Muscle of leg (tissue), 11 donors: ENCODE data around the gene ENTPD1. TPM values are rescaled to one million over a fixed set of nuclear protein-coding genes. Genes with fewer than 3 reads are reported as not detected.
"Not testable (repeated sequence)": the region's sequence is repeated elsewhere in the genome, so short reads cannot be mapped to it uniquely, and the experiment has no call there.

Experiments
- DNase-seq: peaks from one replicate; pipeline ENCODE4 v3.0.0; 2013
- H3K27ac ChIP-seq: one replicate; pipeline ENCODE4 v1.5.1; 2013; ENCODE audit warnings: mild to moderate bottlenecking, low read length, control low read depth
- H3K27me3 ChIP-seq: one replicate; pipeline ENCODE4 v1.6.1; 2013; ENCODE audit warnings: low read length; ENCODE audit not compliant: control insufficient read depth, insufficient read depth
- H3K36me3 ChIP-seq: one replicate; pipeline ENCODE4 v1.6.1; 2013; ENCODE audit warnings: low read length; ENCODE audit not compliant: control insufficient read depth, insufficient read depth
- H3K4me1 ChIP-seq: one replicate; pipeline ENCODE4 v1.6.1; 2013; ENCODE audit warnings: low read length; ENCODE audit not compliant: control insufficient read depth, insufficient read depth
- H3K4me3 ChIP-seq: one replicate; pipeline ENCODE4 v1.5.1; 2013; ENCODE audit warnings: low read length, control low read depth
- H3K9me3 ChIP-seq: replicated peaks from 2 replicates; pipeline ENCODE4 v1.6.1; 2013; ENCODE audit warnings: low read depth, low read length; ENCODE audit not compliant: control insufficient read depth
- WGBS: methylation state at CpG from one replicate; pipeline ENCODE4 v1.1.5; 2013; ENCODE audit warnings: missing lambda C conversion rate; ENCODE audit not compliant: insufficient coverage; 5-methylcytosine and 5-hydroxymethylcytosine counted together
- polyA plus RNA-seq, 8 donors: library from polyadenylated mRNA; unstranded; fragments of 120-200 nt; gene quantifications; one replicate each; pipeline versions ENCODE4 v1.2.1 to v1.2.3, GENCODE V29; 2013; ENCODE audit warnings: inconsistent platforms in 1 of 8, low replicate concordance in 1 of 8; ENCODE audit not compliant: insufficient read length in 8 of 8, insufficient read depth in 1 of 8
- total RNA-seq: library from RNA; stranded (reverse); fragments of 120-200 nt; gene quantifications from one replicate; pipeline ENCODE4 v1.2.4, GENCODE V29; 2013

Gene ENTPD1
- total and polyA plus RNA-seq, 9 donors, result 11.0 to 17.3 (median 14.8) TPM

- H3K36me3 ChIP-seq, result peaks cover 2% of the 10 kb centered on the region
- H3K4me1 ChIP-seq, result no peaks in the 10 kb centered on the region
- H3K27me3 ChIP-seq, result no peaks in the 10 kb centered on the region
- H3K9me3 ChIP-seq, result no peaks in the 10 kb centered on the region
- WGBS, result 57% methylated on average over 2 of the region's 4 CpGs
- H3K27ac ChIP-seq, result no peak overlapping the region
- no peak for DNase-seq
- H3K4me3 ChIP-seq, result no peak overlapping the region
These were observed 152.5 kb downstream of the ENTPD1 start for GRCh38 chr10:95908450-95908849.

DNA sequence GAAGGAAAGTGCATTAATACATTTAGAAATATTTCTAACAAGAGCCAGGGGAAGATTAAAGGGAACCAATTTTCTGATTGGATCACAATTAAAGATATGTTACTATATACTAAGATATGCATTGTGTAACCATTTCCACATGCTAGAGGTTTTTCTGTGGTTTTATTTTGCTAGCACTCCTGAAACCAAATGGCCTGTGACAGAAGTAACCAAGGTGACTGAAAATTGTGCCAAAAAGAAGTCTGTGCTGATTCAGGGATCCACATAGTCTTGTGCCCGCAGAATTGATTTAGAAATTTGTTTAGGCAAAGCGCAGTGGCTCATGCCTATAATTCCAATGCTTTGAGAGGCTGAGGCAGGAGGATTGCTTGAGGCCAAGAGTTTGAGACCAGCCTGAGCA is 153.6 kb downstream of the ENTPD1 start:
- no peaks in the 10 kb centered on the region for H3K4me1 ChIP-seq
- WGBS, result 100% methylated on average over 2 of the region's 2 CpGs
- H3K4me3 ChIP-seq, result no peak overlapping the region
- no peak overlapping the region for H3K27ac ChIP-seq
- H3K36me3 ChIP-seq, result no peaks in the 10 kb centered on the region
- no peak for DNase-seq
- H3K9me3 ChIP-seq, result no peaks in the 10 kb centered on the region
- H3K27me3 ChIP-seq, result no peaks in the 10 kb centered on the region

DNA sequence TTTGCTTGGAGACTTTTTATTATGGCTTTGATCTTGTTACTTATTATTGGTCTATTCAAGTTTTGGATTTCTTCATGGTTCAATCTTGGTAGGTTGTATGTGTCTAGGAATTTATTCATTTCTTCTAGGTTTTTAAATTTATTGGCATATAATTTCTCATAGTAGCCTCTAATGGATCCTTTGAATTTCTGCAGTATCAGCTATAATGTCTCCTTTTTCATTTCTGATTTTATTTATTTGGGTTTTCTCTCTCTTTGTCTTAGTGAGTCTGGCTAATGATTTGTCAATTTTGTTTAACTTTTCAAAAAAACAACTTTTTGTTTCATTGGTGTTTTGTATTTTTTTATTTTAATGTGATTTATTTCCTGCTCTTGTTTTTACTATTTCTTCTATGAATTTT is 160.1 kb downstream of the ENTPD1 start:
- H3K36me3 ChIP-seq, H3K4me1 ChIP-seq, H3K27ac ChIP-seq, H3K9me3 ChIP-seq, H3K4me3 ChIP-seq, DNase-seq, H3K27me3 ChIP-seq: not testable (repeated sequence)

Other genes with a start within 250 kb of the ENTPD1 start
- gene SORBS1, start 194.8 kb upstream of the ENTPD1 start, total RNA-seq, result 50.4 TPM
- 100 to 1,000 TPM in 1 of 8 donors, 10 to 100 TPM in 7; 52.1 to 104 (median 63.5) TPM for gene SORBS1, start 194.8 kb upstream of the ENTPD1 start, polyA plus RNA-seq
- gene ALDH18A1, start 99.5 kb upstream of the ENTPD1 start, total RNA-seq, result 52.4 TPM
- gene ALDH18A1, start 99.5 kb upstream of the ENTPD1 start, polyA plus RNA-seq, result 10 to 100 TPM; 37.1 to 70.3 (median 44.1) TPM
- 23.7 TPM for gene TCTN3, start 62.2 kb upstream of the ENTPD1 start, total RNA-seq
- gene TCTN3, start 62.2 kb upstream of the ENTPD1 start, polyA plus RNA-seq, result 10 to 100 TPM; 25.4 to 37.4 (median 28.4) TPM
- gene CC2D2B, start 151.8 kb downstream of the ENTPD1 start, total RNA-seq, result 0.58 TPM
- 1 to 10 TPM in 3 of 8 donors, under 1 TPM in 5; 0.36 to 1.4 (median 0.76) TPM for gene CC2D2B, start 151.8 kb downstream of the ENTPD1 start, polyA plus RNA-seq